Cardiac muscle cell (in vitro differentiated cells and primary cell): ENCODE measurements around the gene XPC. TPM values are rescaled to one million over a fixed set of nuclear protein-coding genes. Genes with fewer than 3 reads are reported as not detected.
A peak's percentile ranks its signal among the peaks of the same experiment; 100 is the strongest.

Experiments
- DNase-seq, 2 donors: peaks; one replicate each; pipeline versions ENCODE4 v3.0.0 to v3.0.0-alpha.2; 2010 to 2017; ENCODE audit warnings: low read depth in 1 of 2, low spot score in 1 of 2
- H3K27ac ChIP-seq: fragments of 200-600 bp; sonication (generic); 2 replicates; pipeline ENCODE4 v1.5.1; 2016
- H3K27me3 ChIP-seq: fragments of 200-600 bp; sonication (generic); 2 replicates; pipeline ENCODE4 v1.6.0; 2016; ENCODE audit warnings: control low read depth
- H3K36me3 ChIP-seq: fragments of 200-600 bp; sonication (generic); 2 replicates; pipeline ENCODE4 v1.5.1; 2016; ENCODE audit warnings: control low read depth
- H3K4me1 ChIP-seq: fragments of 200-600 bp; sonication (generic); 2 replicates; pipeline ENCODE4 v1.8.1; 2017; ENCODE audit warnings: low read depth, mild to moderate bottlenecking, mixed run types
- H3K4me3 ChIP-seq: fragments of 200-600 bp; sonication (generic); 2 replicates; pipeline ENCODE4 v1.5.1; 2016; ENCODE audit warnings: mild to moderate bottlenecking
- H3K9me3 ChIP-seq: fragments of 200-600 bp; sonication (generic); 2 replicates; pipeline ENCODE4 v1.5.1; 2017; ENCODE audit warnings: low read depth, mild to moderate bottlenecking, control low read depth
- polyA plus RNA-seq: library from polyadenylated mRNA; unstranded; fragments of >200 nt; fragmentation: Nextera tagmentation; extraction: Ambion mirVana; gene quantifications from 2 replicates; pipeline ENCODE4 v1.2.1, GENCODE V29; 2016
- total RNA-seq: library from RNA; depleted of rRNA; stranded (reverse); fragments of >200 nt; gene quantifications from 2 replicates; pipeline ENCODE4 v1.2.3, GENCODE V29; 2016
- TF ChIP-seq, protein P1 (sequence below): IDR thresholded peaks from 2 replicates; pipeline ENCODE4 v1.5.1; 2012; ENCODE audit warnings: low read depth, mild to moderate bottlenecking, low read length

Gene XPC
- total and polyA plus RNA-seq, 2 experiments from 2014 or later, result 26.6 to 37.7 TPM

- Histone ChIP-seq H3K27me3 (no peaks in the 10 kb centered on the region), H3K4me3 (no peak overlapping the region), H3K36me3 (no peaks in the 10 kb centered on the region), H3K27ac (no peak overlapping the region), H3K4me1 (peaks cover 16% of the 10 kb centered on the region), H3K9me3 (no peaks in the 10 kb centered on the region)
- TF ChIP-seq, protein P1, sequence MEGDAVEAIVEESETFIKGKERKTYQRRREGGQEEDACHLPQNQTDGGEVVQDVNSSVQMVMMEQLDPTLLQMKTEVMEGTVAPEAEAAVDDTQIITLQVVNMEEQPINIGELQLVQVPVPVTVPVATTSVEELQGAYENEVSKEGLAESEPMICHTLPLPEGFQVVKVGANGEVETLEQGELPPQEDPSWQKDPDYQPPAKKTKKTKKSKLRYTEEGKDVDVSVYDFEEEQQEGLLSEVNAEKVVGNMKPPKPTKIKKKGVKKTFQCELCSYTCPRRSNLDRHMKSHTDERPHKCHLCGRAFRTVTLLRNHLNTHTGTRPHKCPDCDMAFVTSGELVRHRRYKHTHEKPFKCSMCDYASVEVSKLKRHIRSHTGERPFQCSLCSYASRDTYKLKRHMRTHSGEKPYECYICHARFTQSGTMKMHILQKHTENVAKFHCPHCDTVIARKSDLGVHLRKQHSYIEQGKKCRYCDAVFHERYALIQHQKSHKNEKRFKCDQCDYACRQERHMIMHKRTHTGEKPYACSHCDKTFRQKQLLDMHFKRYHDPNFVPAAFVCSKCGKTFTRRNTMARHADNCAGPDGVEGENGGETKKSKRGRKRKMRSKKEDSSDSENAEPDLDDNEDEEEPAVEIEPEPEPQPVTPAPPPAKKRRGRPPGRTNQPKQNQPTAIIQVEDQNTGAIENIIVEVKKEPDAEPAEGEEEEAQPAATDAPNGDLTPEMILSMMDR, result no peak
- DNase-seq, result peak in 1 of 2 donors; percentile 35
These were observed 44.6 kb upstream of the XPC start for GRCh38 chr3:14222900-14223594.

- Histone ChIP-seq H3K9me3 (no peaks in the 10 kb centered on the region), H3K27me3 (no peaks in the 10 kb centered on the region), H3K4me3 (no peak overlapping the region), H3K36me3 (no peaks in the 10 kb centered on the region), H3K4me1 (peaks cover 14% of the 10 kb centered on the region), H3K27ac (no peak overlapping the region)
- TF ChIP-seq, protein P1, result no peak
- no peak for DNase-seq
These were observed 44.1 kb upstream of the XPC start for GRCh38 chr3:14222457-14222856.

DNA sequence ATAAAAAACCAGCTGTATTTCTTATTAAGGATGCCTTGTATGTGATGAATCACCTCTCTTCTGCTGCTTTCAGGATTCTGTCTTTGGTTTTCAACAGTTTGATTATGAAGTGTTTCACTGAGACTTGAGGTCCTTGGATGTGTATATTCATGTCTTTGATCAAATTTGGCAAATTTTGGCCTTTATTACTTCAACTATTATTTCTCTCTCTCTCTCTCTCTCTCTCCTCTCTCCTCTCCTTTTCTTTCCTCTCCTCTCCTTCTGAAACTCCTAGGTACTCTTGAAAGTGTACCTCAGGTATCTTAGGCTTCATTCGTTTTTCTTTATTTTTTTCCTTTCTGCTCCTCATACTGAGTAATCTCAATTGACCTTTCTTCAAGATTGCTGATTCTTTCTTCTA lies 43.5 kb upstream of the XPC start:
- Histone ChIP-seq H3K4me1 (peaks cover 13% of the 10 kb centered on the region), H3K36me3 (no peaks in the 10 kb centered on the region), H3K4me3 (no peak overlapping the region), H3K27me3 (no peaks in the 10 kb centered on the region), H3K27ac (no peak overlapping the region), H3K9me3 (no peaks in the 10 kb centered on the region)
- TF ChIP-seq, protein P1, result no peak
- DNase-seq, result no peak

DNA sequence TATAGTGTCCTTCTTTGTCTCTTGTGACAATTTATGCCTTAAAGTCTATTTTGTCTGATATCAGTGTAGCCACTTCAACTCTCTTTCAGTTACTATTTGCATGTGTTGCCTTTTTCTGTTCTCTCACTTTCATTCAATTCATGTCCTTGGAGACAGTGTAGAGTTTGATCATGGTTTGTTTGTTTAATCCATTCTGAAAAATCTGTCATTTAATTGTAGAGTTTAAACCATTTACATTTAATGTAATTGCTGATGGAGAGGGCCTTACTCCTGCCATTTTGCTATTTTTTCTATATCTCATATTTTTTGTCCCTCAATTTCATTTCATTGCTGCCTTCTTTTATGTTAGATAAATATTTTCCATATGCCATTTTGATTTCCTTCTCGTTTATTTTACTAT lies 42.5 kb upstream of the XPC start:
- TF ChIP-seq, protein P1, result no peak
- no peak overlapping the region for H3K27ac ChIP-seq
- no peaks in the 10 kb centered on the region for H3K27me3 ChIP-seq

DNA sequence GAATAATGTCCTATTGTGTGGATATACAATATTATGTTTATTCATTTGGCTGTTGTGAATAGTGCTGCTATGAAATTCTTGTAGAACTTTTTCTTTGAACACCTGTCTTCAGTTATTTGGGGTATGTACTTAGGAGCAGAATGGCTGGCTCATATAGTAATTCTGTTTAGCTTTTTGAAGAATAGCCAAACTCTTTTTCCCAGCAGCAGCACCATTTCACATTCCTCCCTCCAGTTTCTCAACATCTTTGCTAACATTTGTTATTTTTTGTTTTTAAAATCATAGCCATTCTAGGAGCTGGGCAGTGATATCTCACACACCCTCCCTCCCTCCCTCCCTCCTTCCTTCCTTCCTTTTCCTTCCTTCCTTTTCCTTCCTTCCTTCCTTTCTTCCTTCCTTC lies 40.0 kb upstream of the XPC start:
- no peak for DNase-seq
- Histone ChIP-seq H3K4me1 (no peaks in the 10 kb centered on the region), H3K9me3 (no peaks in the 10 kb centered on the region), H3K36me3 (no peaks in the 10 kb centered on the region), H3K4me3 (no peak overlapping the region), H3K27me3 (no peaks in the 10 kb centered on the region), H3K27ac (no peak overlapping the region)
- TF ChIP-seq, protein P1, result no peak

More for the DNA sequence above, 42.5 kb upstream of the XPC start:
- no peaks in the 10 kb centered on the region for H3K36me3 ChIP-seq
- no peak overlapping the region for H3K4me3 ChIP-seq
- H3K4me1 ChIP-seq, result peaks cover 9% of the 10 kb centered on the region
- DNase-seq, result no peak
- no peaks in the 10 kb centered on the region for H3K9me3 ChIP-seq
